ENCODE data around the gene UNC5CL.

GRCh38 chr6:41047745-41048732, 9.0 kb upstream of the UNC5CL start:
- TF ChIP-seq, protein P1, sequence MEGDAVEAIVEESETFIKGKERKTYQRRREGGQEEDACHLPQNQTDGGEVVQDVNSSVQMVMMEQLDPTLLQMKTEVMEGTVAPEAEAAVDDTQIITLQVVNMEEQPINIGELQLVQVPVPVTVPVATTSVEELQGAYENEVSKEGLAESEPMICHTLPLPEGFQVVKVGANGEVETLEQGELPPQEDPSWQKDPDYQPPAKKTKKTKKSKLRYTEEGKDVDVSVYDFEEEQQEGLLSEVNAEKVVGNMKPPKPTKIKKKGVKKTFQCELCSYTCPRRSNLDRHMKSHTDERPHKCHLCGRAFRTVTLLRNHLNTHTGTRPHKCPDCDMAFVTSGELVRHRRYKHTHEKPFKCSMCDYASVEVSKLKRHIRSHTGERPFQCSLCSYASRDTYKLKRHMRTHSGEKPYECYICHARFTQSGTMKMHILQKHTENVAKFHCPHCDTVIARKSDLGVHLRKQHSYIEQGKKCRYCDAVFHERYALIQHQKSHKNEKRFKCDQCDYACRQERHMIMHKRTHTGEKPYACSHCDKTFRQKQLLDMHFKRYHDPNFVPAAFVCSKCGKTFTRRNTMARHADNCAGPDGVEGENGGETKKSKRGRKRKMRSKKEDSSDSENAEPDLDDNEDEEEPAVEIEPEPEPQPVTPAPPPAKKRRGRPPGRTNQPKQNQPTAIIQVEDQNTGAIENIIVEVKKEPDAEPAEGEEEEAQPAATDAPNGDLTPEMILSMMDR (conservative IDR thresholded peaks at IDR 0.05; ENCODE audit: low read depth, low read length), result no peak
- TF ChIP-seq EZH2phosphoT487 (IDR thresholded peaks at IDR 0.05; ENCODE audit: borderline replicate concordance, low read length), result no peak
- no peak for TF ChIP-seq EZH2 (IDR thresholded peaks at IDR 0.05; ENCODE audit: low read length, unreplicated experiment)
